Measurements from ENCODE around the gene PPOX.

PPOX gene

GRCh38 chr1:161158316-161159010, 7.8 kb upstream of the PPOX start:
- H3K27me3 ChIP-seq (ENCODE audit: insufficient read depth, poor library complexity, severe bottlenecking), result no peaks in the 10 kb centered on the region
- TF ChIP-seq, protein P1, sequence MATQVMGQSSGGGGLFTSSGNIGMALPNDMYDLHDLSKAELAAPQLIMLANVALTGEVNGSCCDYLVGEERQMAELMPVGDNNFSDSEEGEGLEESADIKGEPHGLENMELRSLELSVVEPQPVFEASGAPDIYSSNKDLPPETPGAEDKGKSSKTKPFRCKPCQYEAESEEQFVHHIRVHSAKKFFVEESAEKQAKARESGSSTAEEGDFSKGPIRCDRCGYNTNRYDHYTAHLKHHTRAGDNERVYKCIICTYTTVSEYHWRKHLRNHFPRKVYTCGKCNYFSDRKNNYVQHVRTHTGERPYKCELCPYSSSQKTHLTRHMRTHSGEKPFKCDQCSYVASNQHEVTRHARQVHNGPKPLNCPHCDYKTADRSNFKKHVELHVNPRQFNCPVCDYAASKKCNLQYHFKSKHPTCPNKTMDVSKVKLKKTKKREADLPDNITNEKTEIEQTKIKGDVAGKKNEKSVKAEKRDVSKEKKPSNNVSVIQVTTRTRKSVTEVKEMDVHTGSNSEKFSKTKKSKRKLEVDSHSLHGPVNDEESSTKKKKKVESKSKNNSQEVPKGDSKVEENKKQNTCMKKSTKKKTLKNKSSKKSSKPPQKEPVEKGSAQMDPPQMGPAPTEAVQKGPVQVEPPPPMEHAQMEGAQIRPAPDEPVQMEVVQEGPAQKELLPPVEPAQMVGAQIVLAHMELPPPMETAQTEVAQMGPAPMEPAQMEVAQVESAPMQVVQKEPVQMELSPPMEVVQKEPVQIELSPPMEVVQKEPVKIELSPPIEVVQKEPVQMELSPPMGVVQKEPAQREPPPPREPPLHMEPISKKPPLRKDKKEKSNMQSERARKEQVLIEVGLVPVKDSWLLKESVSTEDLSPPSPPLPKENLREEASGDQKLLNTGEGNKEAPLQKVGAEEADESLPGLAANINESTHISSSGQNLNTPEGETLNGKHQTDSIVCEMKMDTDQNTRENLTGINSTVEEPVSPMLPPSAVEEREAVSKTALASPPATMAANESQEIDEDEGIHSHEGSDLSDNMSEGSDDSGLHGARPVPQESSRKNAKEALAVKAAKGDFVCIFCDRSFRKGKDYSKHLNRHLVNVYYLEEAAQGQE (IDR thresholded peaks at IDR 0.05; ENCODE audit: insufficient replicate concordance, low read depth), result no peak
- TF ChIP-seq SPI1 (IDR thresholded peaks at IDR 0.05; ENCODE audit: borderline replicate concordance, low read depth), result no peak
- no peak for TF ChIP-seq POLR2AphosphoS5 (IDR thresholded peaks at IDR 0.05; ENCODE audit: low read depth)
- TF ChIP-seq GABPA (IDR thresholded peaks at IDR 0.05; ENCODE audit: low read depth), result no peak
- TF ChIP-seq CTCF (IDR thresholded peaks at IDR 0.05; ENCODE audit: insufficient read depth, low read length), result no peak
- no peak overlapping the region for H3K4me3 ChIP-seq (replicated peaks; ENCODE audit: insufficient read depth, low read length)
- H3K27ac ChIP-seq (replicated peaks), result peak overlapping the region; percentile 90
- no peak for DNase-seq (ENCODE audit: low read depth in 1 of 2, low spot score in 1 of 2)

DNA sequence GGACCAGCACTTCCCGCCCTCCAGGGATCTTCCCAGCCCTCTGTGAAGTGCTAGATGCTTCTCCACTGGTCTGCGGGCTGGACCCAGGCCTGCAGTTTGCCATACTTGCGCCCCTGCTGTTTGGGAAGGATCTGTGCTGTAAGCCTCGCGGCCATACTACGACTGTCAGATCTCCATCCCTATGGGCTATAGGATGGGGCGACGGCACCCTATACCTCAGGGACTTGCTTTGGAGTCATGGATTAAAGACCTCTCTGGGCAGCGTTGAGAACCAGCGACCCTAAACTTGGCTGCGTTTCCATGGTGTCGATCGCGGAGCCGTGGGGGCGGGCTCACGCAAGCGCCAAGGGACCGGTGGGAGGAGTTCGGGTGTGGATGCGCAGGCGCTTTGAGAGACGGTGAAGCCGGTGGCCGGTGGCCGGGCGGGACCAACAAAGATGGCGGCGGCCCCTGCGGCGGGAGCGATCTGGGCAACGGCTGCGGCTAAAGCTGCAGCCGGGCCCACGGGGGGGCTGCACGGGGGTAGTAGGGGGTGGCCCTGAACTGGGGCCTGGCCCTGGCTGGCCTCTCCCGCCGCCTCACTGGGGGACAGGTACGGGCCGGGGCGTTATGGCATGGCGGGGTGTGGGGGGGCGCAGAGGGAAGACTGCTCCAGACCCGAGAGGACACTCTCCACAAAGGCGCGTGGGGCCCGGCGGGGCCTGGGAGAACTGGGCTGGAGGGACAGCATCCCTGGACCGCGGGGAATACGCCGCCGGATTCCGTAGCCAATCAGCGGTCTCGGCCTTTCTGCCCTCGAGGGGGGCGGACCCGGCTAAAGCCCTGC, 6.9 kb upstream of the PPOX start, which contains the start of gene USP21:
Gene USP21, plus strand, starts transcription at position 414 of the 826 bp plus-strand sequence. CDS start 1,141 bp downstream, outside the sequence.
- Histone ChIP-seq H3K27me3 (ENCODE audit: insufficient read depth, poor library complexity, severe bottlenecking) (no peaks in the 10 kb centered on the region), H3K27ac (replicated peaks) (peak within 1 kb of the TSS; percentile 90), H3K4me3 (replicated peaks; ENCODE audit: insufficient read depth, low read length) (peak within 1 kb of the TSS; percentile 88)
- TF ChIP-seq GABPA (IDR thresholded peaks at IDR 0.05; ENCODE audit: low read depth) (no peak), SPI1 (IDR thresholded peaks at IDR 0.05; ENCODE audit: borderline replicate concordance, low read depth) (no peak), CTCF (IDR thresholded peaks at IDR 0.05; ENCODE audit: insufficient read depth, low read length) (peak; percentile 25), POLR2AphosphoS5 (IDR thresholded peaks at IDR 0.05; ENCODE audit: low read depth) (peak; percentile 73)
- TF ChIP-seq, protein P1 (IDR thresholded peaks at IDR 0.05; ENCODE audit: insufficient replicate concordance, low read depth), result peak; percentile 70
- DNase-seq (ENCODE audit: low read depth in 1 of 2, low spot score in 1 of 2), result peak; percentile 76 to 89

- DNase-seq (ENCODE audit: low read depth in 1 of 2, low spot score in 1 of 2), result no peak
- peak overlapping the region; percentile 90 for H3K27ac ChIP-seq (replicated peaks)
- no peak for TF ChIP-seq POLR2AphosphoS5 (IDR thresholded peaks at IDR 0.05; ENCODE audit: low read depth)
- no peak for TF ChIP-seq CTCF (IDR thresholded peaks at IDR 0.05; ENCODE audit: insufficient read depth, low read length)
- no peak for TF ChIP-seq SPI1 (IDR thresholded peaks at IDR 0.05; ENCODE audit: borderline replicate concordance, low read depth)
- TF ChIP-seq GABPA (IDR thresholded peaks at IDR 0.05; ENCODE audit: low read depth), result no peak
- TF ChIP-seq, protein P1 (IDR thresholded peaks at IDR 0.05; ENCODE audit: insufficient replicate concordance, low read depth), result no peak
- peak overlapping the region; percentile 88 for H3K4me3 ChIP-seq (replicated peaks; ENCODE audit: insufficient read depth, low read length)
- H3K27me3 ChIP-seq (ENCODE audit: insufficient read depth, poor library complexity, severe bottlenecking), result no peaks in the 10 kb centered on the region
Measured at GRCh38 chr1:161159913-161160243, 6.3 kb upstream of the PPOX start.
